ENCODE data around the gene CD58. TPM values are rescaled to one million over a fixed set of nuclear protein-coding genes. Genes with fewer than 3 reads are reported as not detected.

Gene CD58
- total RNA-seq, 1 donor from 2014 or later, result 19.6 TPM

GRCh38 chr1:116477429-116477828 lies 93.4 kb downstream of the CD58 start:
- no peak for DNase-seq (ENCODE audit: low spot score)
- H3K4me1 Mint-ChIP-seq (ENCODE audit: low read depth), result peaks cover 2% of the 10 kb centered on the region
- no peaks in the 10 kb centered on the region for H3K36me3 Mint-ChIP-seq (ENCODE audit: low read depth)
- H3K27ac Mint-ChIP-seq (ENCODE audit: unreplicated experiment), result no peak overlapping the region
- TF ChIP-seq CTCF (IDR thresholded peaks at IDR 0.05), result no peak
- H3K9me3 Mint-ChIP-seq (ENCODE audit: low read depth), result no peaks in the 10 kb centered on the region
- no peak overlapping the region for H3K4me3 Mint-ChIP-seq (ENCODE audit: unreplicated experiment)
- H3K27me3 Mint-ChIP-seq (ENCODE audit: low read depth), result no peaks in the 10 kb centered on the region

GRCh38 chr1:116476321-116476720 lies 94.5 kb downstream of the CD58 start:
- Mint-ChIP-seq H3K9me3 (ENCODE audit: low read depth) (no peaks in the 10 kb centered on the region), H3K36me3 (ENCODE audit: low read depth) (peaks cover 1% of the 10 kb centered on the region), H3K4me1 (ENCODE audit: low read depth) (peaks cover 12% of the 10 kb centered on the region), H3K27me3 (ENCODE audit: low read depth) (no peaks in the 10 kb centered on the region), H3K27ac (ENCODE audit: unreplicated experiment) (no peak overlapping the region), H3K4me3 (ENCODE audit: unreplicated experiment) (no peak overlapping the region)
- DNase-seq (ENCODE audit: low spot score), result no peak
- no peak for TF ChIP-seq CTCF (IDR thresholded peaks at IDR 0.05)

- no peak for TF ChIP-seq CTCF (IDR thresholded peaks at IDR 0.05)
- H3K36me3 Mint-ChIP-seq (ENCODE audit: low read depth), result peaks cover 1% of the 10 kb centered on the region
- no peak overlapping the region for H3K4me3 Mint-ChIP-seq (ENCODE audit: unreplicated experiment)
- peaks cover 12% of the 10 kb centered on the region for H3K4me1 Mint-ChIP-seq (ENCODE audit: low read depth)
- no peak overlapping the region for H3K27ac Mint-ChIP-seq (ENCODE audit: unreplicated experiment)
- no peaks in the 10 kb centered on the region for H3K27me3 Mint-ChIP-seq (ENCODE audit: low read depth)
- no peaks in the 10 kb centered on the region for H3K9me3 Mint-ChIP-seq (ENCODE audit: low read depth)
- DNase-seq (ENCODE audit: low spot score), result no peak
Observed at GRCh38 chr1:116475850-116476218, 95.0 kb downstream of the CD58 start.

- H3K4me1 Mint-ChIP-seq (ENCODE audit: low read depth), result peaks cover 12% of the 10 kb centered on the region
- no peaks in the 10 kb centered on the region for H3K9me3 Mint-ChIP-seq (ENCODE audit: low read depth)
- TF ChIP-seq CTCF (IDR thresholded peaks at IDR 0.05), result no peak
- peaks cover 1% of the 10 kb centered on the region for H3K36me3 Mint-ChIP-seq (ENCODE audit: low read depth)
- H3K4me3 Mint-ChIP-seq (ENCODE audit: unreplicated experiment), result no peak overlapping the region
- no peak for DNase-seq (ENCODE audit: low spot score)
- H3K27me3 Mint-ChIP-seq (ENCODE audit: low read depth), result no peaks in the 10 kb centered on the region
- H3K27ac Mint-ChIP-seq (ENCODE audit: unreplicated experiment), result no peak overlapping the region
Observed at GRCh38 chr1:116474921-116475849, 95.6 kb downstream of the CD58 start.

GRCh38 chr1:116472431-116472961 lies 98.3 kb downstream of the CD58 start:
- H3K36me3 Mint-ChIP-seq (ENCODE audit: low read depth), result peaks cover 1% of the 10 kb centered on the region
- H3K4me1 Mint-ChIP-seq (ENCODE audit: low read depth), result peaks cover 12% of the 10 kb centered on the region
- TF ChIP-seq CTCF (IDR thresholded peaks at IDR 0.05), result no peak
- H3K9me3 Mint-ChIP-seq (ENCODE audit: low read depth), result no peaks in the 10 kb centered on the region
- no peak overlapping the region for H3K4me3 Mint-ChIP-seq (ENCODE audit: unreplicated experiment)
- H3K27me3 Mint-ChIP-seq (ENCODE audit: low read depth), result no peaks in the 10 kb centered on the region
- H3K27ac Mint-ChIP-seq (ENCODE audit: unreplicated experiment), result no peak overlapping the region
- DNase-seq (ENCODE audit: low spot score), result no peak

Measured in chondrocyte (in vitro differentiated cells).